HCT116 (cell line): ENCODE results near the gene CKS2. TPM values are rescaled to one million over a fixed set of nuclear protein-coding genes. Genes with fewer than 3 reads are reported as not detected.

Experiments
- ATAC-seq: fragments of 200-7000 bp; cut with Tn5 transposase; 2 replicates; pipeline ENCODE4 v1.9.1; 2020; ENCODE audit warnings: mild to moderate bottlenecking, moderate library complexity
- BruUV-seq: library from RNA; stranded (reverse); fragments of 400-500 nt; replicated peaks from 2 replicates; lab custom pipeline; 2021; lab: Mats Ljungman, UMichigan
- CTCF ChIA-PET: fragments of 300-600 bp; sonication (Branson Sonifier 250); formaldehyde crosslinking; loops from one replicate; lab custom pipeline; 2021; ENCODE audit warnings: antibody characterized with exemption; lab: Charles Lee
- POLR2A ChIA-PET: fragments of 300-600, 350-600 bp; sonication (Branson Sonifier 250); formaldehyde crosslinking; loops from one replicate; lab custom pipeline; 2021; ENCODE audit warnings: antibody characterized with exemption; lab: Charles Lee
- RAD21 ChIA-PET, 2 experiments: fragments of 300-600 bp; sonication (Branson Sonifier 250); formaldehyde crosslinking; loops; one replicate each; lab custom pipeline; 2023; ENCODE audit warnings: low total read pairs in 2 of 2; ENCODE audit not compliant: uncharacterized antibody in 2 of 2, unreplicated experiment in 2 of 2, low non-redundant PET in 1 of 2; lab: Charles Lee
- DNase-seq: peaks from one replicate; pipeline ENCODE4 v3.0.0-alpha.2; 2010; ENCODE audit warnings: low read depth, low spot score
- H2AFZ ChIP-seq: fragments of 200-600 bp; shearing (Covaris generic), sonication (generic); 2 replicates; pipeline ENCODE4 v1.6.1; 2017; ENCODE audit warnings: low read depth, mixed run types, mixed read lengths, antibody characterized with exemption, low read length; ENCODE audit not compliant: poor library complexity, severe bottlenecking
- H3K27ac ChIP-seq: 2 replicates; pipeline ENCODE4 v1.5.1; 2012; ENCODE audit warnings: low read depth, low read length
- H3K27me3 ChIP-seq: fragments of 200-600 bp; sonication (generic); 2 replicates; pipeline ENCODE4 v1.6.1; 2016; ENCODE audit warnings: mixed run types, low read length, mixed read lengths; ENCODE audit not compliant: insufficient read depth
- H3K36me3 ChIP-seq, 2 experiments: fragments of 200-500 bp in 1 of 2; fragments of 200-600 bp in 1 of 2; sonication (Bioruptor generic) in 1 of 2; sonication (generic) in 1 of 2; 2 replicates each; pipeline versions ENCODE4 v1.5.1 to v1.6.1; 2014 to 2016; ENCODE audit warnings: low read length in 2 of 2, inconsistent platforms in 1 of 2, mixed read lengths in 1 of 2, mixed run types in 1 of 2; ENCODE audit not compliant: insufficient read depth in 2 of 2, control insufficient read depth in 1 of 2
- H3K4me1 ChIP-seq, 2 experiments: fragments of 200-600 bp in 1 of 2; sonication (generic) in 1 of 2; 2 replicates each; pipeline versions ENCODE4 v1.5.1 to v1.6.1; 2012 to 2017; ENCODE audit warnings: low read length in 2 of 2, inconsistent platforms in 1 of 2, mild to moderate bottlenecking in 1 of 2, mixed read lengths in 1 of 2, mixed run types in 1 of 2, moderate library complexity in 1 of 2; ENCODE audit not compliant: insufficient read depth in 2 of 2, control insufficient read depth in 1 of 2
- H3K4me2 ChIP-seq: fragments of 200-600 bp; sonication (generic); 2 replicates; pipeline ENCODE4 v1.6.1; 2017; ENCODE audit warnings: mixed run types, low read length, mixed read lengths
- H3K4me3 ChIP-seq, 2 experiments: fragments of 200-600 bp in 1 of 2; sonication (generic) in 1 of 2; replicated peaks in 1 of 2; 2 replicates each; pipeline ENCODE4 v1.5.1; 2011 to 2016; ENCODE audit warnings: low read length in 2 of 2, control low read depth in 1 of 2, low read depth in 1 of 2, mild to moderate bottlenecking in 1 of 2, mixed read lengths in 1 of 2, mixed run types in 1 of 2
- H3K79me2 ChIP-seq: fragments of 200-600 bp; sonication (generic); 2 replicates; pipeline ENCODE4 v1.6.1; 2017; ENCODE audit warnings: mild to moderate bottlenecking, mixed run types, low read length, moderate library complexity, mixed read lengths; ENCODE audit not compliant: insufficient read depth
- H3K9ac ChIP-seq: fragments of 200-600 bp; sonication (generic); 2 replicates; pipeline ENCODE4 v1.6.1; 2016; ENCODE audit warnings: low read length, mixed read lengths
- H3K9me2 ChIP-seq: fragments of 200-600 bp; sonication (generic), shearing (Covaris generic); 2 replicates; pipeline ENCODE4 v1.6.1; 2017; ENCODE audit warnings: mixed run types, mild to moderate bottlenecking, moderate library complexity; ENCODE audit not compliant: insufficient read depth
- H3K9me3 ChIP-seq, 2 experiments: fragments of 200-500 bp in 1 of 2; fragments of 200-600 bp in 1 of 2; sonication (Bioruptor generic) in 1 of 2; sonication (generic) in 1 of 2; 2 replicates each; pipeline ENCODE4 v1.6.1; 2014 to 2017; ENCODE audit warnings: low read length in 2 of 2, mixed read lengths in 2 of 2, inconsistent platforms in 1 of 2, low read depth in 1 of 2, mild to moderate bottlenecking in 1 of 2, mixed run types in 1 of 2, moderate library complexity in 1 of 2; ENCODE audit not compliant: control insufficient read depth in 1 of 2, insufficient read depth in 1 of 2
- H4K20me1 ChIP-seq: fragments of 200-600 bp; sonication (generic), shearing (Covaris generic); 2 replicates; pipeline ENCODE4 v1.6.1; 2017; ENCODE audit warnings: mixed run types, mild to moderate bottlenecking, moderate library complexity; ENCODE audit not compliant: insufficient read depth
- CTCF ChIP-seq, 3 experiments: fragments of 200-600 bp in 1 of 3; sonication (generic) in 1 of 3; IDR thresholded peaks in 2 of 3; conservative IDR thresholded peaks in 1 of 3; 2 replicates each; pipeline ENCODE4 v1.5.1; 2012 to 2017; ENCODE audit warnings: low read depth in 2 of 3, low read length in 2 of 3, antibody characterized with exemption in 1 of 3, borderline replicate concordance in 1 of 3, control low read depth in 1 of 3, mild to moderate bottlenecking in 1 of 3, mixed read lengths in 1 of 3, mixed run types in 1 of 3, moderate library complexity in 1 of 3; ENCODE audit not compliant: insufficient read depth in 1 of 3
- EZH2 ChIP-seq: fragments of 200-600 bp; sonication (generic); IDR thresholded peaks from 2 replicates; pipeline ENCODE4 v1.6.1; 2017; ENCODE audit warnings: antibody characterized with exemption, mixed run types
- SRF ChIP-seq: IDR thresholded peaks from 2 replicates; pipeline ENCODE4 v1.6.1; 2012; ENCODE audit warnings: low read depth
- TCF7L2 ChIP-seq: IDR thresholded peaks from 2 replicates; pipeline ENCODE4 v1.7.0; 2011; ENCODE audit warnings: borderline replicate concordance, inconsistent platforms; ENCODE audit not compliant: insufficient read depth, insufficient read length; ENCODE audit errors: extremely low read depth
- ZNF274 ChIP-seq: fragments of 200-500 bp; sonication (Bioruptor generic); IDR thresholded peaks from 2 replicates; pipeline ENCODE4 v1.6.1; 2014; ENCODE audit warnings: mild to moderate bottlenecking, low read depth, low read length, inconsistent platforms
- intact Hi-C: fragments of 100-400 bp; cut with micrococcal nuclease; formaldehyde crosslinking; loops from 2 replicates; pipeline ENCODE4 v1.10.0; 2022
- total RNA-seq: library from RNA; stranded (reverse); gene quantifications from one replicate; pipeline ENCODE4 v1.2.1, GENCODE V29; 2021; ENCODE audit not compliant: unreplicated experiment
- TF ChIP-seq, protein P1 (sequence below): IDR thresholded peaks from 2 replicates; pipeline ENCODE4 v1.6.1; 2012; ENCODE audit warnings: low read depth

CKS2 gene
- total RNA-seq, 1 experiment from 2014 or later: 242 TPM

GRCh38 chr9:89352451-89352850, 41.5 kb downstream of the CKS2 start:
- Histone ChIP-seq H3K27me3 (no peaks in the 10 kb centered on the region), H3K4me3 (no peak overlapping the region), H2AFZ (no peak overlapping the region), H3K4me2 (no peak overlapping the region), H3K79me2 (no peaks in the 10 kb centered on the region), H3K36me3 (peaks cover 31 to 39% of the 10 kb centered on the region in 2 experiments), H3K4me1 (no peaks in the 10 kb centered on the region), H3K9me3 (no peaks in the 10 kb centered on the region), H4K20me1 (no peaks in the 10 kb centered on the region), H3K9ac (no peak overlapping the region), H3K9me2 (no peaks in the 10 kb centered on the region), H3K27ac (no peak overlapping the region)
- DNase-seq (no peak), ATAC-seq (no peak)
- BruUV-seq: no TSS peak
- RAD21 ChIA-PET: no interaction called here
- CTCF ChIA-PET: no interaction called here
- intact Hi-C loops: no loop called here
- TF ChIP-seq ZNF274 (no peak), TCF7L2 (no peak), CTCF (IDR thresholded peaks at IDR 0.05 in 2 of 3, conservative IDR thresholded peaks at IDR 0.05 in 1 of 3; ENCODE audit: borderline replicate concordance in 1 of 3, insufficient read depth in 1 of 3, low read depth in 2 of 3, low read length in 2 of 3) (no peak), SRF (no peak), EZH2 (no peak)
- TF ChIP-seq, protein P1, sequence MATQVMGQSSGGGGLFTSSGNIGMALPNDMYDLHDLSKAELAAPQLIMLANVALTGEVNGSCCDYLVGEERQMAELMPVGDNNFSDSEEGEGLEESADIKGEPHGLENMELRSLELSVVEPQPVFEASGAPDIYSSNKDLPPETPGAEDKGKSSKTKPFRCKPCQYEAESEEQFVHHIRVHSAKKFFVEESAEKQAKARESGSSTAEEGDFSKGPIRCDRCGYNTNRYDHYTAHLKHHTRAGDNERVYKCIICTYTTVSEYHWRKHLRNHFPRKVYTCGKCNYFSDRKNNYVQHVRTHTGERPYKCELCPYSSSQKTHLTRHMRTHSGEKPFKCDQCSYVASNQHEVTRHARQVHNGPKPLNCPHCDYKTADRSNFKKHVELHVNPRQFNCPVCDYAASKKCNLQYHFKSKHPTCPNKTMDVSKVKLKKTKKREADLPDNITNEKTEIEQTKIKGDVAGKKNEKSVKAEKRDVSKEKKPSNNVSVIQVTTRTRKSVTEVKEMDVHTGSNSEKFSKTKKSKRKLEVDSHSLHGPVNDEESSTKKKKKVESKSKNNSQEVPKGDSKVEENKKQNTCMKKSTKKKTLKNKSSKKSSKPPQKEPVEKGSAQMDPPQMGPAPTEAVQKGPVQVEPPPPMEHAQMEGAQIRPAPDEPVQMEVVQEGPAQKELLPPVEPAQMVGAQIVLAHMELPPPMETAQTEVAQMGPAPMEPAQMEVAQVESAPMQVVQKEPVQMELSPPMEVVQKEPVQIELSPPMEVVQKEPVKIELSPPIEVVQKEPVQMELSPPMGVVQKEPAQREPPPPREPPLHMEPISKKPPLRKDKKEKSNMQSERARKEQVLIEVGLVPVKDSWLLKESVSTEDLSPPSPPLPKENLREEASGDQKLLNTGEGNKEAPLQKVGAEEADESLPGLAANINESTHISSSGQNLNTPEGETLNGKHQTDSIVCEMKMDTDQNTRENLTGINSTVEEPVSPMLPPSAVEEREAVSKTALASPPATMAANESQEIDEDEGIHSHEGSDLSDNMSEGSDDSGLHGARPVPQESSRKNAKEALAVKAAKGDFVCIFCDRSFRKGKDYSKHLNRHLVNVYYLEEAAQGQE: no peak
- POLR2A ChIA-PET: no interaction called here
